SIG-M5 (cell line): ENCODE data around the gene MBOAT7.

Experiments
- DNase-seq: peaks from one replicate; lab custom pipeline; 2025; lab: John Stamatoyannopoulos, UW

MBOAT7 gene

DNA sequence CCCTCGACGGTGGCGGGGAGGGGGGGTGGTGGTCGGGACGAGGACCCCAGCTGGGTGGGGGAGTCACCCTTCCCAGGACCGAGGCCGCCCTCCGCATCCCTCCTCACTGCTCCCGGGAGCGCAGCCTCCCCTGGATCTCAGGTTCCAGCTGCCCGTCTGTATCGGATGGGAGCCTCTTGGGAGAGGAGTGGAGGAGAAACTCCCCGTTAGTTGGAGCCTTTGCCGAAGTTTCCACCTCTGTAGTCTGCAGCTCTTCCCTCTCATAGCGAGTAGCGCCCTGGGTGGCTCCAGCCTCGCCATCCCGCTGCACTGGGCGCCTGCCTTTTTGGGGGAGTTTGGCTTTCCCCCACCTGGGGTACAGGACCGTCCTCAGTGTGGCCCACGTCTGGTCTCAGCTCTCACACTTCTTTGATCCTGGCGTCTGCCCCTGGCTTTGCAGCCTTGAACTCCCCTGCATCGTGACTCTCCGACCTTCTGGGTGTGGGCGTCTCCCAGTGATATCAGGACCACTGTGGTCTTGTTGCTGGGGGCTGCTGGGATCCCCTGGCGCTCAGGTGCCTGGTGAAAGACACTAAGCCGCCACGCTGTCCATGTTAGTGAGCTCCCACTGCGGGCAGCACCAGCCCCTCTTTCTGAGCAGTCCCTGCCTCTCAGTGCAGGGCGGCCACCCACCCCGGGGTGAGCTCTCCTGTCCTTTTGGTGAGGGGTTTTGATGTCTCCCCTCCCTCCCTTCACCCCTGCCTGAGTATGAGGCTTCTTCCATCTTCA, 50.7 kb downstream of the MBOAT7 start:
- DNase-seq = no peak

DNA sequence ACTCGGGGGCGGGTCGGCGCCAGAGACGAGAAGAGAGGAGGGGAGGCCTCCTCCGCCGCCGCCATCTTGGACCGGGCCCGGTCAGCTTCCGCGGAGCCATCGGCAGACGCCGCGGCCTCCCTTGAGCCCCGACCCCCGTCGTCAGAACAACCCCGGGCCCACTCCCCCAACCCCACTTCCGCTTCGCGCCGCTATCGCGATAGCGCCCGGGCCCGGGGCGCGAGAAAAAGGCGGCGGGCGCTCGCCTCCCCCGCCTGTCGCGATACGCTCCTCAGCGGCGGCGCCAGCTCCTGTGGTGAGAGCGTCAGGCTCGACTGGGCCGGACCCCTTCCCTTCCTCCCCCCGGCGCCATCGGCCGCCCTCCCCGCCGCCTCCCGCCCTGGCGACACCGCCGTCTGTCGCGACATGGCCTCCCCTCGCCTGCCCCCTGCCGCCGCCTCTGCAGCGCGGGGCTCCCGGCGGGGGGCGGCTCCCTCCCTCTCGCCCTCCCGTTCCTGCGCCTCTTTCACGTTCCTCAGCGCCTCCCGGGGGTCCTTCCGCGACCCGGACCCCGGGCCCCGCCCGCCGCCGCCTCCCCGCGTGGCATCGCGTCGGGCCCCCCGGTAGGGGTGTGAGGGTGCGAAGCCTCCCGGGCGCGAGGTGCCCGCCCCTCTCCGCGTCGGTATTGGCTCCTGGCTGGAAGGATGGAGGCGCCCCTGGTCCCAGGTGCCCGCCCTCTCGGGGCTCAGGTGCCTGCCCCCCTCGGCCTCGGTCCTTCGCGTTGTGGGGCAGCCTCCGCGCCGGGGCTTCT, 51.5 kb downstream of the MBOAT7 start, which contains the start of gene CNOT3:
Gene CNOT3 (plus strand): TSS at position 64 of the 790 bp plus-strand sequence. CDS start 5,217 bp downstream, outside the sequence.
- no peak for DNase-seq

DNA sequence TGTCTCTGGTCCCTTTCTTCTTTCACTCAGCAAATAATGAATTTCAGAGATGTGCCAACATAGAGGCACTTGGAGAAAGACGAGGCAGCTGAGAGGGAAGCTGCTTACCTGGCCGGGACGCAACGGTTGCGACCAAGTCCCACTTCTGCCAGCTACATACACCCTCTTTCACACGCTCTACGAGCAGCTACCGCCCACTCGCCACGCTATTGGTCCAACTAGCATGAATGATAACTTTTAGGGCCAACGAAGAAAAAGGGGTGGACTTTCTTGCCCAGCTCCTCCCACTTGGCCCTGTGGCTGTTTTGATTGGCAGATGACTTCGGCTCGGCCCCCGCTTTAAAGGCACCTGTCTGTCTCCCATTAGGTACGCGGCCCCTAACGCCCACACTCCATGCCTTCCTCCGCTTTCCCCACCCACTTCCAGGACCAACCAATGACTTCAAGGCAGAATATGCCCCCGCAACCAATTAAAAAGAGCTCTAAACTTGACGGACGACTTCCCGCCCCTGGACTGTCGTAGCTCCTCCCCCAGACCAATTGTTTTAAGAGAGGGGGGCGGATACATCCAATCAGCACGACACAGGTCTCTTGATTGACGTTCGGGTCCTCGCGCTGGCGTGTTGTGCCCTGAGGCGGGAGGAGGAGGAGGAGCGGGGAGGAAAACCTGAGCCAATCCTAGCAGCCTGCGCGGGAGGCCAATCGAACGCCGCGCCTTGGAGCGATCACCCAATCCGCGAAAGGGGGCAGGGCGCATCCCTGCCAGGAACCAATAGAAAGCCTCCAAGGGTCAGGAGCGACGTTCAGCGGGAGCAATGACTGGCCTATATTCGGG, 52.3 kb downstream of the MBOAT7 start:
- peak; percentile 100 for DNase-seq

DNA sequence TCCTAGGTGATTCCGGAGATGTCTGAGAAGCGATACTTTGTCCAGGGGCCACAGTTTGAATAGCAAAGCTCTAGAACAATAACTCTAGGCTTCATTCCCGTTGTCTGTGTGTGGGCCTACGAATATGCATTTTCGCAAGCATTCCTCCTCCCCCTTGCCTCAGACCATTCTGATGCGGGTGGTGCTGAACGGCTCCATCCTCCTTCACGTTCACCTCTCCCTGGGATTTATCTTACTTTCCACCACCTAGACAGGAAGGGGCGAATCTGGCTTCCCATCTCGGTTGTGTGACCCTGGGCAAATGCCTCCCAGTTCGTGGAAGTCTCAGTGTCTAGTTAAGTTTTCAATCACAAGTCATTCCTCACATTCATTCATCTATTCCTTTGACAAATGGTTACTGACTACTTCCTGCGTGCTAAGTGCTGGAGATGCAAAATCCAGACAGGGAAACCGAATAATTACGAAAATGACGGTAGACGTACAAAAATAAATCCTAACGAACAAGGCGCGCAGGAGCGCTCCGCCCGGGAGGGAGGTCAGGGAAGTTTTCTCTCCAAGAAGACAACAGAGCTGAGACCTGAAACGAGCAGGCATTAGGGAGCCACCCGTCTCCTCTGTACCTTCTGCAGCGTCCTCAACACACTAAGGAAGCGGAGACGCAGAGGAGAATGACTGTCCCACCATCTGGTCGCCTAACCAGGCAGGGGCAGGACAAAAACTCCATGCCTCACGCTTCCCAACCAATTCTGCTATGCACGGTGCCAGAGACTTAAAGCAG, 53.1 kb downstream of the MBOAT7 start:
- no peak for DNase-seq

DNA sequence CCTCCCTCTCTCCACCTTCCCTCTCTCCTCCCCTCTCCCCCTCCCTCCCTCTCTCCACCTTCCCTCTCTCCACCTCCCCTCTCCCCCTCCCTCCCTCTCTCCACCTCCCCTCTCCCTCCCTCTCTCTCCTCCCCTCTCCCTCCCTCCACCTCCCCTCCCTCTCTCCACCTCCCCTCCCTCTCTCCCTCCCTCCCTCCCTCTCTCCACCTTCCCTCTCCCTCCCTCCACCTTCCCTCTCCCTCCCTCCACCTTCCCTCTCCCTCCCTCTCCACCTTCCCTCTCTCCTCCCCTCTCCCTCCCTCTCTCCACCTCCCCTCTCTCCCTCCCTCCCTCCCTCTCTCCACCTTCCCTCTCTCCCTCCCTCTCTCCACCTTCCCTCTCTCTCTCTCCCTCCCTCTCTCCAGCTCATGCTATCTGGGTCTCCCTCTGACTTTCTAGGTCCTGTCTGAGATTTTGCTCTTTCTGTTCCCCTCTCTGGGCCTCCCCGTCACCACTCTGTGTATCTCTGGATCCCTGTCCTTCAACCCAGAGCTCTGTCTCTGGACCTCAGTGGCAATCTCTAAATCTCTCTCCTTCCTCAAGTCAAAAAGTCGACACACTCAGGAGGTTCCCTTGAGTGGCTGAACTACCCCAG, 55.3 kb downstream of the MBOAT7 start:
- DNase-seq = no peak

DNA sequence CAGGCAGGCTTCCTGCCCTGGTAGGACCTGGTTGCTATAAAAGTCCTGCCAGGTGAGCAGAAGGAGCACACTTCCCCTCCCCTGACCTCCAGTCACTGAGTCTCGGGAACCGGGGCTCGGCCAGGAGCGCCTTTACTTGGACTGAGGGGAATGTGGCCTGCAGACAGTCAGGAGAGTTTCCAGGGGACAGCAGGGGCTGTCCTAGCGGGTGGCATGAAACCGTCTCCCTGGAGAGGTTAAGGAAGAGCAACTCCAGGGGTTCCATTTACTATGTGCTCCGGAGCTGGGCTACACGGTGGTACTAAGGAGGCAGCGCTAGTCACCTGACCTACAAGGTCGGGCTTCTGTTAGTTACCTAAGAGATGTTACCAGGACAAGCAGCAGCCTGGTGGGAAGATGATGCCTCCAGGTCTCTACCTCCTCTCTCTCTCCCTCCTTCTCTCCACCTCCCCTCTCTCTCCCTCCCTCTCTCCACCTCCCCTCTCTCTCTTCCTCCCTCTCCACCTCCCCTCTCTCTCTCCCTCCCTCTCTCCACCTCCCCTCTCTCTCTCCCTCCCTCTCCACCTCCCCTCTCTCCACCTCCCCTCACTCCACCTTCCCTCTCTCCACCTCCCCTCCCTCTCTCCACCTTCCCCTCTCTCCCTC, 55.9 kb downstream of the MBOAT7 start:
- no peak for DNase-seq

DNA sequence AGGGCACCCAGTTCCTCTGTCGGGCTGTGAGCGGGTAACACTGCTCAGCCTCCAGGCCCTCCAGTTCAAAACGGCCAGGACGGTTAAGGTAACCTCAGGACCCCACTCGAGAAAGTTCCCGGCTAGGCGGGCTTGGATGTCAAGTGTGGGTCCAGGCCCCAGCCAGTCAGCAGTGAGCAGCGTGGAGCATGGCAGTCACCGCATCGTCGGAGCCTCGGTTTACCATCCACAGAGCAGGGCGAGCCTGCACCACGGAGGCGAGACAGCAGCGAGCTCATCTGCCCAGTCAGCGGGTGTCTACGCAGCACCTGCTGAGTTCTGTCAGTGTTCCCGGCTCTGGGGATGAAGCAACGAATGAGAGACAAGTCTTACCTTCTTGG, 59.8 kb downstream of the MBOAT7 start:
- DNase-seq = no peak

DNA sequence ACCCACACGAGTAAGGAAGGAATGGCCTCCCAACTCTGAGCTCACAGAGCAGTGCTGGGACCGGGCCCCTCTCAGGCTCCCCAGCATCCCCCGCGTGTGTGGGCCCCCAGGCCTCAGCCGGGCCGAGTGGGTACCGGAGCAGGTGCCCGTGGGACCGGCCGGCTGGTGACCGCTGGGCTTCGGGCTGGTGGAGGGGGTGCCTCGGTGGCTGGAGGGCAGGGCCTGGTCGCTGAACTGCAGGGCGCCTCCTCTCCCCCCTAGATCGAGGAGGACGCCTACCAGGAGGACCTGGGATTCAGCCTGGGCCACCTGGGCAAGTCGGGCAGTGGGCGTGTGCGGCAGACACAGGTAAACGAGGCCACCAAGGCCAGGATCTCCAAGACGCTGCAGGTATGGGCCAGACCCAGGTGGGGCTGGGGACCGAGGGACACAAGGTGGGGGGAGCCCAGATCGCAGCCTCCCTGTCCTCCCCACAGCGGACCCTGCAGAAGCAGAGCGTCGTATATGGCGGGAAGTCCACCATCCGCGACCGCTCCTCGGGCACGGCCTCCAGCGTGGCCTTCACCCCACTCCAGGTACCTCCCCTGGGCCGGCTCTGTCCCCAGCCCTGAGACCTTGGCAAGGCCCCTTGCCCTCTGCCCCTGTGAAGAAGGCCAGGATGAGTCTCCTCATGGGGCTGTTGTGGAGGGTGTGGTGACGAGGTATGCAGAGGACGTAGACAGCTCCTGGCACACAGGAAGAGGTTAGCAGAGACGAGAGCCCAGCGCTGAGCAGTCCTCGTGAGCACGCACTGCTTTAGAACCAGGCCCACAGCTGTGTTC, 60.4 kb downstream of the MBOAT7 start:
- DNase-seq = no peak

DNA sequence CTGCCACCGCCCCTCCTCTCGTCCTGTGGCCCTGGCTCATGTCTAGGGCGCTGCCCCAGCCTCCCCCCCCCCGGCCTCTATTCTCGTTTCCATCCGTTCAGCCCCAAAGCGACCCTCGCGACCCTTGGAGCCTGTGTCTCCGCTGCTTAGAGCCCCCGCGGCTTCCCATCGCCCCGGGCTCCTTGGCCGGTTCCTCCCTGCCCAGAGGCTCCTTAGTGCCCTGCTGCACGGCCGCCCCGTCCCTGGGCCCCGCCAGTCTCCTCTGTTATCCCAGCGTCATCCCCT, 61.0 kb downstream of the MBOAT7 start:
- DNase-seq = no peak

DNA sequence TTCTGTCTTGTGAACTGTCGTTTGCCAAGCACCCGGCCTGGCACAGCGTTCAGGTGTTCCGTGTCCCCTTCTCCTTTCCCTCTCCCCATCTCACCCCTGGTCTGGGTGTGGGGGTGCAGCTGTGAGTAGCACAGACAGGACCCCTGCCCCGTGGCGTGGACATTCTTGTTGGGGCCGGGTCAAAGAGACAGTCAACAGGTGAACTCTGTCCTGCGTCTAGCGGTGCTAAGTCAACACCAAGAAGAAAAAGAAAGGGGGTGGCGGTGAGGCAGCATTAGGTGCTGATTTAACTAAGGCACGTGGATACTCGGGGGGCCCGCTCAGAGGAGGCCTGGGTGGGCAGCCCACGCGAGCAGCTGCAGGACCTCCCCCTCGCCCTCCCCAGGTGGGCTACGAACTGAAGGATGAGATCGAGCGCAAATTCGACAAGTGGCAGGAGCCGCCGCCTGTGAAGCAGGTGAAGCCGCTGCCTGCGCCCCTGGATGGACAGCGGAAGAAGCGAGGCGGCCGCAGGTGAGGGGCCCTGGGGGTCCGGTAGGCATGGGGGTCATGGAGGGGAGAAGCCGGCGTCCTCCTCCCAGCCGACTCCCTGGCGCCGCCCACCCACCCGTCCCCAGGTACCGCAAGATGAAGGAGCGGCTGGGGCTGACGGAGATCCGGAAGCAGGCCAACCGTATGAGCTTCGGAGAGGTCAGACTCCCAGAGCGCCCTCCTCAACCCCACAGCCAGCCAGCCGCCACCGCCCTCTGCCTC, 61.5 kb downstream of the MBOAT7 start:
- DNase-seq = no peak

DNA sequence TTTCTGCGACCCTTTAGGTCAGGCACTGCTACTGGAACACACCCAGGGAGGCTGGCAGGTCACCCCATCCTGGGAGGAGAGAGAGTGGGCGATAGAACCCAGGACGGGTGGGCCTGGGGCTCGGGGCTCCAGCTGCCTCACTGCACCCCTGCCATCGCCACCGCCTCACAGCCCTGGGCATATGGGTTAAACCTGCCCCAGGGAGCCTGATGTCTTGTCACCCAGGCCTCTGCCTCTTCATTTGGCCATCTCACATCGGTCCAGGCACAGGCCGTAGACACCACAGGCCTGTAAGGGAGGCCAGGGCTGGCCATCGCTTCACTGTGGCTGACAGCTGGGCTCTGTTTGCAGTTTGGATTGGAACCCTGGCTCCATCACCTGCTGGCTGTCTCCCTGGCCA, 63.7 kb downstream of the MBOAT7 start:
- no peak for DNase-seq

DNA sequence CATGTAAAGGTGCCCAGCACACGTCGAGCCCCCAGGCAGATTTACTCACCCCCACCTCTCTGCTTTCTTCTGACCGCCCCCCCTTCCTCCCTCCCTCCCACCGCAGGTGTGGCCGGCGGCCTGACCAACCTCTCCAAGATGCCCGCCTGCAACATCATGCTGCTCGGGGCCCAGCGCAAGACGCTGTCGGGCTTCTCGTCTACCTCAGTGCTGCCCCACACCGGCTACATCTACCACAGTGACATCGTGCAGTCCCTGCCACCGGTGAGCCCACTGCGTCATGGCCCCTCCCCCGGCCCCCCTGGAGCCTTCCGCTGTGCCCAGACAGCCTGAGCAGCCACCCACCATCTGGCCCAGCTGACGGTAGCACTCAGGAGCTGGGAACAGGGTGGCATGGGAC, 65.0 kb downstream of the MBOAT7 start:
- DNase-seq = no peak

DNA sequence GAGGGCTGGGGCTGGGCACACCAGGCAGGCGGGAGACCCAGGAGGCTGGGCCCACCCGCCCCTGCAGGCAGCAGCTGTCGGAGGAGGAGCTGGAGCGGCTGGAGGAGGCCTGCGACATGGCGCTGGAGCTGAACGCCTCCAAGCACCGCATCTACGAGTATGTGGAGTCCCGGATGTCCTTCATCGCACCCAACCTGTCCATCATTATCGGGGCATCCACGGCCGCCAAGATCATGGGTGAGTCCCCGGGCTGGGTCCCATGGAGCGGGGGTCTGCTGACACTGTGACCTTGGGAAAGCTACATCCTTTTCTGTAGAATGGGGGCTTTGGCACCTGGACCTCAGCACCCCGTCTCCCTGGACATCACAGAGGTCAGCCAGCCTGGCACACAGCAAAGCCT, 65.7 kb downstream of the MBOAT7 start:
- DNase-seq = no peak
